Muscle of leg (tissue), 11 donors: ENCODE data around the gene PTPN6. TPM values are rescaled to one million over a fixed set of nuclear protein-coding genes. Genes with fewer than 3 reads are reported as not detected.

Experiments
- DNase-seq: peaks from one replicate; pipeline ENCODE4 v3.0.0; 2013
- H3K27ac ChIP-seq: one replicate; pipeline ENCODE4 v1.5.1; 2013; ENCODE audit warnings: mild to moderate bottlenecking, low read length, control low read depth
- H3K27me3 ChIP-seq: one replicate; pipeline ENCODE4 v1.6.1; 2013; ENCODE audit warnings: low read length; ENCODE audit not compliant: control insufficient read depth, insufficient read depth
- H3K36me3 ChIP-seq: one replicate; pipeline ENCODE4 v1.6.1; 2013; ENCODE audit warnings: low read length; ENCODE audit not compliant: control insufficient read depth, insufficient read depth
- H3K4me1 ChIP-seq: one replicate; pipeline ENCODE4 v1.6.1; 2013; ENCODE audit warnings: low read length; ENCODE audit not compliant: control insufficient read depth, insufficient read depth
- H3K4me3 ChIP-seq: one replicate; pipeline ENCODE4 v1.5.1; 2013; ENCODE audit warnings: low read length, control low read depth
- H3K9me3 ChIP-seq: replicated peaks from 2 replicates; pipeline ENCODE4 v1.6.1; 2013; ENCODE audit warnings: low read depth, low read length; ENCODE audit not compliant: control insufficient read depth
- WGBS: methylation state at CpG from one replicate; pipeline ENCODE4 v1.1.5; 2013; ENCODE audit warnings: missing lambda C conversion rate; ENCODE audit not compliant: insufficient coverage; 5-methylcytosine and 5-hydroxymethylcytosine counted together
- polyA plus RNA-seq, 8 donors: library from polyadenylated mRNA; unstranded; fragments of 120-200 nt; gene quantifications; one replicate each; pipeline versions ENCODE4 v1.2.1 to v1.2.3, GENCODE V29; 2013; ENCODE audit warnings: inconsistent platforms in 1 of 8, low replicate concordance in 1 of 8; ENCODE audit not compliant: insufficient read length in 8 of 8, insufficient read depth in 1 of 8
- total RNA-seq: library from RNA; stranded (reverse); fragments of 120-200 nt; gene quantifications from one replicate; pipeline ENCODE4 v1.2.4, GENCODE V29; 2013

Gene PTPN6
- total and polyA plus RNA-seq, 9 donors = 4.0 to 8.1 (median 5.8) TPM

- peaks cover 36% of the 10 kb centered on the region for H3K27me3 ChIP-seq
- no peak within 1 kb of the TSS for H3K27ac ChIP-seq
- peak within 1 kb of the TSS; percentile 43 for H3K4me3 ChIP-seq
- H3K9me3 ChIP-seq = no peaks in the 10 kb centered on the region
- under 1% methylated on average over 63 of the region's 68 CpGs for WGBS
- H3K4me1 ChIP-seq = peaks cover 13% of the 10 kb centered on the region
- peak; percentile 83 for DNase-seq
- H3K36me3 ChIP-seq = no peaks in the 10 kb centered on the region
Measured at GRCh38 chr12:6914246-6914946, 36.8 kb upstream of the PTPN6 start, which contains the start of gene ENO2. Gene ENO2, plus strand, starts transcription at chr12:6914580. Its CDS starts 1,253 bp downstream, at chr12:6915833.

DNA sequence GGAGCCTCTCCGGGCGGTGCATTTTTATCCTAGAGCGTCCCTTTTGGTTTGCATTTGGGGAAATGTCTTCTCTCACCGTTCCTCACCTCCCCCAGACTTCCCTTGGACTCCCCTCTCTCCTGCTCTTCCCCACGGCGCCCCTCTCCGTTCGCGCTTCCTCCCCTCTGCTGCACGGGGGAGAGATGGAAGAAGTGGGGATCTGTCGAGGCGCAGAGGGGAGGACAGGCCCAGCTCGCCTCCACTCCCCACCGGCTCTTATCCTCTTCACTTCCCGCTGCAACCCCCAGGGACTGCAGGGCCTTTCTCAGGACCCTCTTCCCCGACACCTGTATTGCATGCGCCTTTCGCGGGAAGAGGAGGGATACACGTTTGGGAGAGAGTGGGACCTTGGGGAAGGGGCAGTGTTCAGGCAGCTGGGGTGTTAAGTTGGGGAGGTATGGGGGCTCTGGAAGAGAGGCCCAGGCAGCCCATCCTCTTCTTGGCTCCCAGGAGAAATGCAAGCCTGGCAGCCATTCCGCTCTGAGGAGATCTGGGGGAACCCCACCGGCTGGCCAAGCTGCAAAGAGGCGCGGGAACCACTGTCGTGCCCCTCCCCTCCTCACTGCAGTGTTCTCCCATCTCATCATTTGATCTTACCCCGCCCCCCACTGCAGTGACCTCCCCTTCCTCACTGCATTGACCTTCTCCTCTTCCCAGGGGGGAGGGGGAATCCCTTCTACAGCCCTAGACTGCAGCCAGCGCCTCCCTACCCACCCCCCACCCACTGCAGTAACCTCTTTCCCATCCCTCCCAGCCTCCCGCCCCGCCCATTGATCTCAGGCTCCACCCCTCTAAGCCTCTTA is 36.0 kb upstream of the PTPN6 start:
- peaks cover 36% of the 10 kb centered on the region for H3K27me3 ChIP-seq
- no peaks in the 10 kb centered on the region for H3K9me3 ChIP-seq
- 18% methylated on average over 8 of the region's 29 CpGs for WGBS
- no peak overlapping the region for H3K27ac ChIP-seq
- no peaks in the 10 kb centered on the region for H3K36me3 ChIP-seq
- no peak for DNase-seq
- peaks cover 13% of the 10 kb centered on the region for H3K4me1 ChIP-seq
- H3K4me3 ChIP-seq = peak overlapping the region; percentile 43

- H3K4me3 ChIP-seq = no peak overlapping the region
- DNase-seq = no peak
- H3K36me3 ChIP-seq = no peaks in the 10 kb centered on the region
- peaks cover 36% of the 10 kb centered on the region for H3K27me3 ChIP-seq
- peaks cover 13% of the 10 kb centered on the region for H3K4me1 ChIP-seq
- WGBS = 82% methylated on average over 10 of the region's 14 CpGs
- H3K27ac ChIP-seq = no peak overlapping the region
- no peaks in the 10 kb centered on the region for H3K9me3 ChIP-seq
Measured at GRCh38 chr12:6915789-6916285, 35.3 kb upstream of the PTPN6 start.

- Histone ChIP-seq H3K9me3 (no peaks in the 10 kb centered on the region), H3K36me3 (no peaks in the 10 kb centered on the region), H3K27me3 (peaks cover 33% of the 10 kb centered on the region), H3K27ac (no peak overlapping the region), H3K4me1 (peaks cover 13% of the 10 kb centered on the region), H3K4me3 (no peak overlapping the region)
- WGBS = 74% methylated on average over 7 of the region's 11 CpGs
- DNase-seq = no peak
Measured at GRCh38 chr12:6916426-6917200, 34.5 kb upstream of the PTPN6 start.

DNA sequence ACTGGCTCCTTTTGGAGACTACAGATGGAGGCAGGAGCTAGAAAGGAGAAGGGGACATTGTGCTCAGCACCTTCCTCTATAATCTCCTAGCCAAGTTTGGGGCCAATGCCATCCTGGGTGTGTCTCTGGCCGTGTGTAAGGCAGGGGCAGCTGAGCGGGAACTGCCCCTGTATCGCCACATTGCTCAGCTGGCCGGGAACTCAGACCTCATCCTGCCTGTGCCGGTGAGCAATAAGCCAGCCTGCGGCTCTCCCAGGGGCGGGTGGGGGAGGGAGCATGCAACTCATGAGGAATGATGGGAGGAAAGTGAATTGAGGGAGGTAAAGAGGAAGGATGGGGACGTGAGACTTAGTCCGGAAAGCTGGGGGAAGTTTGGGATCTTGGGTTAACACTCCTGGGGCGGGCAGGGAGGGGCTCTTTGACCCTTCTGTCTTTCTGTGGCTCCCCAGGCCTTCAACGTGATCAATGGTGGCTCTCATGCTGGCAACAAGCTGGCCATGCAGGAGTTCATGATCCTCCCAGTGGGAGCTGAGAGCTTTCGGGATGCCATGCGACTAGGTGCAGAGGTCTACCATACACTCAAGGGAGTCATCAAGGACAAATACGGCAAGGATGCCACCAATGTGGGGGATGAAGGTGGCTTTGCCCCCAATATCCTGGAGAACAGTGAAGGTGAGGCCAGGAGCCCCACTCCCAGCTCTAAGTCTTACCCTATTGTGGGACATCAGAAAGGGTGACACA is 33.5 kb upstream of the PTPN6 start:
- H3K27me3 ChIP-seq = peaks cover 27% of the 10 kb centered on the region
- H3K4me3 ChIP-seq = no peak overlapping the region
- peaks cover 13% of the 10 kb centered on the region for H3K4me1 ChIP-seq
- no peaks in the 10 kb centered on the region for H3K9me3 ChIP-seq
- no peak overlapping the region for H3K27ac ChIP-seq
- no peak for DNase-seq
- WGBS = 58% methylated on average over 14 of the region's 14 CpGs
- no peaks in the 10 kb centered on the region for H3K36me3 ChIP-seq

GRCh38 chr12:6919588-6919987 is 31.6 kb upstream of the PTPN6 start:
- peaks cover 8% of the 10 kb centered on the region for H3K36me3 ChIP-seq

DNA sequence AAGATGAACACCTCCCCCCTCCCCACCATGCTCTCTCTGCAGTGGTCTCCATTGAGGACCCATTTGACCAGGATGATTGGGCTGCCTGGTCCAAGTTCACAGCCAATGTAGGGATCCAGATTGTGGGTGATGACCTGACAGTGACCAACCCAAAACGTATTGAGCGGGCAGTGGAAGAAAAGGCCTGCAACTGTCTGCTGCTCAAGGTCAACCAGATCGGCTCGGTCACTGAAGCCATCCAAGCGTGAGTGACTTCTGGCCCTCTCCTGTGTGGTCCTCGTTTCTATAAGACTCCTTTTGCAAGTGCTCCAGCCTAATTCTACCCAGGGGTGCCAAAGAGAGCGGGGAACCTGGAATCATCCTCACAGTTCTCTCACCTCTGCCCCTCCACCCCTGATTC is 29.6 kb upstream of the PTPN6 start:
- Histone ChIP-seq H3K4me1 (peaks cover 29% of the 10 kb centered on the region), H3K27me3 (no peaks in the 10 kb centered on the region), H3K9me3 (no peaks in the 10 kb centered on the region), H3K36me3 (peaks cover 8% of the 10 kb centered on the region), H3K27ac (no peak overlapping the region), H3K4me3 (no peak overlapping the region)
- DNase-seq = no peak
- WGBS = 85% methylated on average over 5 of the region's 7 CpGs

More at GRCh38 chr12:6919588-6919987, 31.6 kb upstream of the PTPN6 start:
- Histone ChIP-seq H3K4me1 (peaks cover 17% of the 10 kb centered on the region), H3K9me3 (no peaks in the 10 kb centered on the region), H3K27ac (no peak overlapping the region), H3K4me3 (no peak overlapping the region), H3K27me3 (peaks cover 11% of the 10 kb centered on the region)
- 6% methylated on average over 2 of the region's 7 CpGs for WGBS
- DNase-seq = no peak

GRCh38 chr12:6921996-6922946 is 28.9 kb upstream of the PTPN6 start:
- H3K4me1 ChIP-seq = peaks cover 36% of the 10 kb centered on the region

More at GRCh38 chr12:6921996-6922946, 28.9 kb upstream of the PTPN6 start:
- Histone ChIP-seq H3K27ac (no peak overlapping the region), H3K9me3 (no peaks in the 10 kb centered on the region), H3K4me3 (no peak overlapping the region), H3K36me3 (peaks cover 8% of the 10 kb centered on the region), H3K27me3 (no peaks in the 10 kb centered on the region)
- 52% methylated on average over 8 of the region's 9 CpGs for WGBS
- DNase-seq = no peak
